HepG2 (cell line): ENCODE results near the gene HSD3B1. TPM values are rescaled to one million over a fixed set of nuclear protein-coding genes. Genes with fewer than 3 reads are reported as not detected.

Experiments used
- ATAC-seq: fragments of 200-7000 bp; cut with Tn5 transposase; 3 replicates; pipeline ENCODE4 v1.9.1; 2020; ENCODE audit warnings: mild to moderate bottlenecking, moderate library complexity
- BruUV-seq: library from RNA; stranded (reverse); fragments of 400-500 nt; replicated peaks from 2 replicates; lab custom pipeline; 2021; lab: Mats Ljungman, UMichigan
- CTCF ChIA-PET: fragments of 300-600 bp; formaldehyde crosslinking; extraction: SDS; loops from one replicate; lab custom pipeline; 2021; ENCODE audit warnings: low total read pairs, inconsistent platforms, low intra/inter-chr PET ratio; lab: Yijun Ruan, JAX
- POLR2A ChIA-PET: fragments of 350-600 bp; sonication (Branson Sonifier 250); formaldehyde crosslinking; loops from one replicate; lab custom pipeline; 2020; ENCODE audit warnings: antibody characterized with exemption, inconsistent platforms; lab: Yijun Ruan, JAX
- DNase-seq: peaks from one replicate; pipeline ENCODE4 v3.0.0-alpha.2; 2015; ENCODE audit warnings: low spot score
- FAIRE-seq: peaks from 3 replicates; lab custom pipeline; 2011; peaks lifted over from hg19 to GRCh38; lab: Jason Lieb, UNC
- H2AFZ ChIP-seq: one replicate; pipeline ENCODE4 v1.6.1; 2011; ENCODE audit warnings: low read length, inconsistent platforms
- H3K27ac ChIP-seq: fragments of 300-600 bp; 3 replicates; pipeline ENCODE4 v1.8.0; 2011; ENCODE audit warnings: mixed run types, mild to moderate bottlenecking, mixed read lengths, low read length, inconsistent platforms; ENCODE audit not compliant: insufficient read depth; ENCODE audit errors: extremely low read length
- H3K27me3 ChIP-seq, 2 experiments: fragments of 200-600 bp in 1 of 2; 2 replicates in 1 of 2; 3 replicates in 1 of 2; pipeline versions ENCODE4 v1.6.0 to v1.8.0; 2011; ENCODE audit warnings: low read length in 2 of 2, mild to moderate bottlenecking in 2 of 2, moderate library complexity in 2 of 2, inconsistent platforms in 1 of 2; ENCODE audit not compliant: insufficient read depth in 2 of 2, control insufficient read depth in 1 of 2
- H3K36me3 ChIP-seq, 2 experiments: fragments of 200-600 bp in 1 of 2; replicated peaks in 1 of 2; 2 replicates in 1 of 2; 3 replicates in 1 of 2; pipeline versions ENCODE4 v1.5.1 to v1.8.0; 2011; ENCODE audit warnings: low read length in 2 of 2, inconsistent platforms in 1 of 2; ENCODE audit not compliant: insufficient read depth in 2 of 2, control insufficient read depth in 1 of 2
- H3K4me1 ChIP-seq: 2 replicates; pipeline ENCODE4 v1.5.1; 2012; ENCODE audit warnings: low read length, inconsistent platforms; ENCODE audit not compliant: insufficient read depth
- H3K4me2 ChIP-seq: 2 replicates; pipeline ENCODE4 v1.6.0; 2011; ENCODE audit warnings: low read depth, low read length, inconsistent platforms
- H3K4me3 ChIP-seq, 3 experiments: fragments of 200-600 bp in 1 of 3; sonication (generic), shearing (Covaris generic) in 1 of 3; replicated peaks in 1 of 3; 2 replicates each; pipeline ENCODE4 v1.5.1; 2011 to 2016; ENCODE audit warnings: low read length in 3 of 3, inconsistent platforms in 2 of 3, low read depth in 2 of 3, mild to moderate bottlenecking in 2 of 3, control low read depth in 1 of 3, mixed read lengths in 1 of 3; ENCODE audit not compliant: insufficient read depth in 1 of 3
- H3K79me2 ChIP-seq: one replicate; pipeline ENCODE4 v1.6.1; 2011; ENCODE audit warnings: low read length, inconsistent platforms; ENCODE audit not compliant: insufficient read depth
- H3K9ac ChIP-seq: 2 replicates; pipeline ENCODE4 v1.6.0; 2011; ENCODE audit warnings: mild to moderate bottlenecking, low read depth, low read length, inconsistent platforms; ENCODE audit not compliant: insufficient read depth
- H3K9me3 ChIP-seq: 2 replicates; pipeline ENCODE4 v1.5.1; 2012; ENCODE audit warnings: mild to moderate bottlenecking, low read length
- H4K20me1 ChIP-seq: 2 replicates; pipeline ENCODE4 v1.6.0; 2011; ENCODE audit warnings: inconsistent platforms, mild to moderate bottlenecking, low read length, moderate library complexity; ENCODE audit not compliant: insufficient read depth
- EP300 ChIP-seq, 3 experiments: sonication (generic) in 1 of 3; formaldehyde crosslinking in 1 of 3; IDR thresholded peaks; 2 replicates each; pipeline versions ENCODE4 v1.5.1 to v1.6.1; 2011 to 2020; ENCODE audit warnings: low read depth in 2 of 3, low read length in 2 of 3, borderline replicate concordance in 1 of 3, improper control_type of control experiment in 1 of 3, mild to moderate bottlenecking in 1 of 3, missing genetic modification reagents in 1 of 3, moderate library complexity in 1 of 3
- EZH2 ChIP-seq: conservative IDR thresholded peaks from 2 replicates; pipeline ENCODE4 v1.6.1; 2012; ENCODE audit warnings: mild to moderate bottlenecking, low read depth, low read length, moderate library complexity
- NCOA1 ChIP-seq: sonication (generic); formaldehyde crosslinking; IDR thresholded peaks from 2 replicates; pipeline ENCODE4 v1.9.0; 2021; ENCODE audit warnings: missing genetic modification reagents
- NONO ChIP-seq, 2 experiments: fragments of 450-650 bp in 1 of 2; sonication (generic) in 1 of 2; formaldehyde crosslinking in 1 of 2; IDR thresholded peaks in 1 of 2; conservative IDR thresholded peaks in 1 of 2; 2 replicates each; pipeline versions ENCODE4 v1.6.1 to v1.8.0; 2017 to 2022; ENCODE audit warnings: mild to moderate bottlenecking in 1 of 2, missing genetic modification reagents in 1 of 2, moderate library complexity in 1 of 2
- REL ChIP-seq: sonication (generic); formaldehyde crosslinking; conservative IDR thresholded peaks from 2 replicates; pipeline ENCODE4 v1.8.0; 2022; ENCODE audit warnings: mild to moderate bottlenecking, missing genetic modification reagents, moderate library complexity
- TBX3 ChIP-seq: fragments of 450-650 bp; IDR thresholded peaks from 2 replicates; pipeline ENCODE4 v1.6.1; 2017; ENCODE audit warnings: antibody characterized with exemption, mild to moderate bottlenecking, inconsistent platforms, borderline replicate concordance
- TFDP1 ChIP-seq: IDR thresholded peaks from 2 replicates; pipeline ENCODE4 v1.6.1; 2016; ENCODE audit warnings: missing compliant biosample characterization, missing genetic modification reagents, borderline replicate concordance
- ZNF335 ChIP-seq: sonication (generic); formaldehyde crosslinking; IDR thresholded peaks from 2 replicates; pipeline ENCODE4 v1.4.0; 2020; ENCODE audit warnings: missing genetic modification reagents
- ZSCAN9 ChIP-seq: IDR thresholded peaks from 2 replicates; pipeline ENCODE4 v1.6.1; 2016; ENCODE audit warnings: borderline replicate concordance
- WGBS: methylation state at CpG from one replicate; pipeline ENCODE4 v1.1.6; 2017; ENCODE audit warnings: low lambda C conversion rate; 5-methylcytosine and 5-hydroxymethylcytosine counted together
- in situ Hi-C: cut with HindIII; loops from 2 replicates; pipeline ENCODE4 v1.10.0; 2017; ENCODE audit warnings: low pct_unique_long_range_greater_than_20kb; ENCODE audit not compliant: extremely low pct_ligation_motif_present
- intact Hi-C: fragments of 100-400 bp; cut with micrococcal nuclease; formaldehyde crosslinking; loops from one replicate; pipeline ENCODE4 v1.10.0; 2022; ENCODE audit not compliant: unreplicated experiment
- polyA plus RNA-seq, 8 experiments: library from polyadenylated mRNA; depleted of rRNA in 3 of 8; stranded (reverse) in 7 of 8; unstranded in 1 of 8; fragments of >200 nt; fragmentation: Illumina TruSeq in 4 of 8; extraction: Trizol in 4 of 8; gene quantifications; 2 replicates each; pipeline versions ENCODE4 v1.2.1 to v1.2.3, GENCODE V29; 2011 to 2016; ENCODE audit warnings: low read depth in 4 of 8, missing spikeins in 1 of 8, mixed read lengths in 1 of 8; ENCODE audit not compliant: insufficient read depth in 1 of 8
- total RNA-seq, 5 experiments: library from RNA; depleted of rRNA; stranded (reverse); fragments of >200 nt; fragmentation: Illumina TruSeq; extraction: Trizol; gene quantifications; 2 replicates each; pipeline ENCODE4 v1.2.3, GENCODE V29; 2016; ENCODE audit warnings: low read depth in 1 of 5
- TF ChIP-seq, protein P1 (sequence below): sonication (generic); formaldehyde crosslinking; IDR thresholded peaks from 2 replicates; pipeline ENCODE4 v1.9.0; 2021; ENCODE audit warnings: missing genetic modification reagents, mild to moderate bottlenecking, borderline replicate concordance
- TF ChIP-seq, protein P2 (sequence below): sonication (generic); formaldehyde crosslinking; IDR thresholded peaks from 2 replicates; pipeline ENCODE4 v1.5.0; 2020; ENCODE audit warnings: mild to moderate bottlenecking, missing genetic modification reagents

HSD3B1 gene
- total and polyA plus RNA-seq, 2 of the 13 experiments (the other 11 are each of a cell fraction or from before 2014, with no cell fraction given), result not detected

DNA sequence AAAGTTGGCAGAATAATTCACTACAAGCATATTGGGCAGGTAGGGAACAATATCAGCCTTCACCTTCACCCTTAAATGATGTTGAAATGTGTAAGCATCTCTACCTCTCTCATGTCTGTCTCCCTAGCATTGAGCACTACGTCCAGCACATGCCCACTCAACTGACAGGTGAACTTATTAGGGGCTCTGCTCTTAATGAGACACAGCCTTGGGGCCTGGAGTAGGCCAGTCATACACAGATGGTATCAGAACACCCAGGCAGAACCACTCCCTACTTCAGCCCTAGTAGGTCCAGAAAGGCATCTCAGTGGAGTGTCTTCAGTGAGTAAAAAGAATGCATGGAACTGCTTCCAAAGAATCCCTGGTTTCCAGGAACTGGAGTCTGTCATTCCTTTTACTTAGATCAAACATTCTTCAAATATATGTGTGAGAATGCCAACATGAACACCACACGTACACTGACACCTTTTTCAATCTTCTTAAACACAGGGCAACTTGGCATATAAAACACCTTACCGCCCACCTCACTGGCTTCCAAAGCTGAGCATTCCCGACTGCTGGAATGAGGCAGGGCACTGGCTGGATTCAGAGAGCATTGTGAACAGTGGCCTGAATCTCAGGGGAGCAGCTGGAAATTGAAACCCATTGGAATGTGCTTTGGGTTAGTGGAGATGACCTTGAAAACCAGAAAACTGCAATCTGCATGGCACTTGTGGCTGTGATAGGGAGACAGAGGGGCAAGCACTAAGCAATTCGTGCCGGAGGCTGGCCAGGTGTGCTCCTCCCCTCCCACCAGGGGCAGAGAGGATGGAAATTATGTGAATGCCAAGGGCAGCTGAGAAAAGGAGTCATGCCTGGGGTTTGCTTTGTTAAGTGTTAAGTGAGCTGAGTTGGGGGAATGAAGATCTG is 24.2 kb upstream of the HSD3B1 start:
- H3K36me3 ChIP-seq, result no peaks in the 10 kb centered on the region
- H3K4me3 ChIP-seq, result no peak overlapping the region
- BruUV-seq, result no TSS peak
- TF ChIP-seq ZSCAN9 (no peak), REL (no peak), NONO (IDR thresholded peaks at IDR 0.05) (no peak), NONO (CRISPR knock-in tag; conservative IDR thresholded peaks at IDR 0.05) (no peak), ZNF335 (CRISPR knock-in tag) (no peak), EZH2 (no peak), TFDP1 (no peak), TBX3 (no peak), EP300 (IDR thresholded peaks at IDR 0.05; ENCODE audit: low read depth in 2 of 2, low read length in 2 of 2) (no peak), EP300 (CRISPR knock-in tag; IDR thresholded peaks at IDR 0.05; ENCODE audit: borderline replicate concordance) (no peak), NCOA1 (no peak)
- TF ChIP-seq, protein P1, sequence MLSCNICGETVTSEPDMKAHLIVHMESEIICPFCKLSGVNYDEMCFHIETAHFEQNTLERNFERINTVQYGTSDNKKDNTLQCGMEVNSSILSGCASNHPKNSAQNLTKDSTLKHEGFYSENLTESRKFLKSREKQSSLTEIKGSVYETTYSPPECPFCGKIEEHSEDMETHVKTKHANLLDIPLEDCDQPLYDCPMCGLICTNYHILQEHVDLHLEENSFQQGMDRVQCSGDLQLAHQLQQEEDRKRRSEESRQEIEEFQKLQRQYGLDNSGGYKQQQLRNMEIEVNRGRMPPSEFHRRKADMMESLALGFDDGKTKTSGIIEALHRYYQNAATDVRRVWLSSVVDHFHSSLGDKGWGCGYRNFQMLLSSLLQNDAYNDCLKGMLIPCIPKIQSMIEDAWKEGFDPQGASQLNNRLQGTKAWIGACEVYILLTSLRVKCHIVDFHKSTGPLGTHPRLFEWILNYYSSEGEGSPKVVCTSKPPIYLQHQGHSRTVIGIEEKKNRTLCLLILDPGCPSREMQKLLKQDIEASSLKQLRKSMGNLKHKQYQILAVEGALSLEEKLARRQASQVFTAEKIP, result no peak
- TF ChIP-seq, protein P2, sequence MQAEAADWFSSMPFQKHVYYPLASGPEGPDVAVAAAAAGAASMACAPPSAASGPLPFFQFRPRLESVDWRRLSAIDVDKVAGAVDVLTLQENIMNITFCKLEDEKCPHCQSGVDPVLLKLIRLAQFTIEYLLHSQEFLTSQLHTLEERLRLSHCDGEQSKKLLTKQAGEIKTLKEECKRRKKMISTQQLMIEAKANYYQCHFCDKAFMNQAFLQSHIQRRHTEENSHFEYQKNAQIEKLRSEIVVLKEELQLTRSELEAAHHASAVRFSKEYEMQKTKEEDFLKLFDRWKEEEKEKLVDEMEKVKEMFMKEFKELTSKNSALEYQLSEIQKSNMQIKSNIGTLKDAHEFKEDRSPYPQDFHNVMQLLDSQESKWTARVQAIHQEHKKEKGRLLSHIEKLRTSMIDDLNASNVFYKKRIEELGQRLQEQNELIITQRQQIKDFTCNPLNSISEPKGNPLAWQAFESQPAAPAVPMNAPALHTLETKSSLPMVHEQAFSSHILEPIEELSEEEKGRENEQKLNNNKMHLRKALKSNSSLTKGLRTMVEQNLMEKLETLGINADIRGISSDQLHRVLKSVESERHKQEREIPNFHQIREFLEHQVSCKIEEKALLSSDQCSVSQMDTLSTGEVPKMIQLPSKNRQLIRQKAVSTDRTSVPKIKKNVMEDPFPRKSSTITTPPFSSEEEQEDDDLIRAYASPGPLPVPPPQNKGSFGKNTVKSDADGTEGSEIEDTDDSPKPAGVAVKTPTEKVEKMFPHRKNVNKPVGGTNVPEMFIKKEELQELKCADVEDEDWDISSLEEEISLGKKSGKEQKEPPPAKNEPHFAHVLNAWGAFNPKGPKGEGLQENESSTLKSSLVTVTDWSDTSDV (CRISPR knock-in tag), result no peak
- no peaks in the 10 kb centered on the region for H3K79me2 ChIP-seq
- H3K4me1 ChIP-seq, result no peaks in the 10 kb centered on the region
- no peak overlapping the region for H3K27ac ChIP-seq
- no peak overlapping the region for H3K4me2 ChIP-seq
- POLR2A ChIA-PET, result no interaction called here
- FAIRE-seq (no peak), ATAC-seq (no peak), DNase-seq (no peak)
- in situ Hi-C loops (no loop called here), intact Hi-C loops (no loop called here)
- H4K20me1 ChIP-seq, result no peaks in the 10 kb centered on the region
- CTCF ChIA-PET, result no interaction called here
- no peak overlapping the region for H3K9ac ChIP-seq
- H2AFZ ChIP-seq, result no peak overlapping the region
- 35% methylated on average over 6 of the region's 6 CpGs for WGBS
- no peaks in the 10 kb centered on the region for H3K9me3 ChIP-seq
- H3K27me3 ChIP-seq, result 0 out of 5 replicates have a peak, but pooled peaks cover 0 to 3% of the 10 kb centered on the region in 2 experiments
